Suppressor macrophage treated with lipopolysaccharide for 1 hour (primary cell): Measurements from ENCODE around the gene RHEBL1.
A peak's percentile ranks its signal among the peaks of the same experiment; 100 is the strongest.

ENCODE experiments used
- DNase-seq, 3 donors: peaks; one replicate each; pipeline ENCODE4 v3.0.0-alpha.2; 2020 to 2022

The RHEBL1 gene

GRCh38 chr12:49036029-49036428 is 33.8 kb downstream of the RHEBL1 start:
- DNase-seq: no peak

GRCh38 chr12:49034286-49034622 is 35.5 kb downstream of the RHEBL1 start:
- DNase-seq: peak in 1 of 3 donors; percentile 6

GRCh38 chr12:49033611-49034285 is 36.0 kb downstream of the RHEBL1 start:
- DNase-seq: no peak

- no peak for DNase-seq
Measured at GRCh38 chr12:49032679-49033447, 36.9 kb downstream of the RHEBL1 start.

- DNase-seq: no peak
Measured at GRCh38 chr12:49032276-49032675, 37.5 kb downstream of the RHEBL1 start.

GRCh38 chr12:49031573-49032161 is 38.1 kb downstream of the RHEBL1 start:
- no peak for DNase-seq

GRCh38 chr12:49030714-49031572 is 38.8 kb downstream of the RHEBL1 start:
- DNase-seq: no peak

GRCh38 chr12:49030119-49030518 is 39.7 kb downstream of the RHEBL1 start:
- no peak for DNase-seq

GRCh38 chr12:49028666-49029275 is 41.0 kb downstream of the RHEBL1 start:
- no peak for DNase-seq

- peak; percentile 64 to 75 (median 74) for DNase-seq
Measured at GRCh38 chr12:49027846-49028555, 41.8 kb downstream of the RHEBL1 start.

- no peak for DNase-seq
Measured at GRCh38 chr12:49026678-49027480, 42.9 kb downstream of the RHEBL1 start.

GRCh38 chr12:49026101-49026500 is 43.7 kb downstream of the RHEBL1 start:
- DNase-seq: no peak

GRCh38 chr12:49025463-49025862 is 44.3 kb downstream of the RHEBL1 start:
- DNase-seq: no peak

- DNase-seq: no peak
Measured at GRCh38 chr12:49024543-49024942, 45.2 kb downstream of the RHEBL1 start.

- DNase-seq: no peak
Measured at GRCh38 chr12:49023812-49024211, 46.0 kb downstream of the RHEBL1 start.

GRCh38 chr12:49022558-49023178 is 47.1 kb downstream of the RHEBL1 start:
- DNase-seq: no peak

GRCh38 chr12:49021292-49021915 is 48.4 kb downstream of the RHEBL1 start:
- DNase-seq: no peak

- no peak for DNase-seq
Measured at GRCh38 chr12:49020441-49020840, 49.3 kb downstream of the RHEBL1 start.

GRCh38 chr12:49019443-49020324 is 50.1 kb downstream of the RHEBL1 start:
- DNase-seq: peak; percentile 65 to 81 (median 68)
